Upper lobe of left lung (tissue), 4 donors: ENCODE data around the gene ZACN.
A peak's percentile ranks its signal among the peaks of the same experiment; 100 is the strongest.

ENCODE experiments used
- POLR2A ChIP-seq, 4 donors: fragments of 450-650 bp; IDR thresholded peaks; one replicate each; pipeline ENCODE4 v1.5.1; 2016 to 2017; ENCODE audit warnings: antibody characterized with exemption in 4 of 4, mild to moderate bottlenecking in 2 of 4
- TF ChIP-seq, protein P1 (sequence below), 6 experiments: fragments of 450-650 bp in 4 of 6; fragments of 200-600 bp in 2 of 6; sonication (generic) in 2 of 6; IDR thresholded peaks; one replicate each; pipeline ENCODE4 v1.5.1; 2016 to 2019; ENCODE audit warnings: antibody characterized with exemption in 6 of 6

GRCh38 chr17:76056882-76057281 lies 22.1 kb upstream of the ZACN start:
- TF ChIP-seq, protein P1, sequence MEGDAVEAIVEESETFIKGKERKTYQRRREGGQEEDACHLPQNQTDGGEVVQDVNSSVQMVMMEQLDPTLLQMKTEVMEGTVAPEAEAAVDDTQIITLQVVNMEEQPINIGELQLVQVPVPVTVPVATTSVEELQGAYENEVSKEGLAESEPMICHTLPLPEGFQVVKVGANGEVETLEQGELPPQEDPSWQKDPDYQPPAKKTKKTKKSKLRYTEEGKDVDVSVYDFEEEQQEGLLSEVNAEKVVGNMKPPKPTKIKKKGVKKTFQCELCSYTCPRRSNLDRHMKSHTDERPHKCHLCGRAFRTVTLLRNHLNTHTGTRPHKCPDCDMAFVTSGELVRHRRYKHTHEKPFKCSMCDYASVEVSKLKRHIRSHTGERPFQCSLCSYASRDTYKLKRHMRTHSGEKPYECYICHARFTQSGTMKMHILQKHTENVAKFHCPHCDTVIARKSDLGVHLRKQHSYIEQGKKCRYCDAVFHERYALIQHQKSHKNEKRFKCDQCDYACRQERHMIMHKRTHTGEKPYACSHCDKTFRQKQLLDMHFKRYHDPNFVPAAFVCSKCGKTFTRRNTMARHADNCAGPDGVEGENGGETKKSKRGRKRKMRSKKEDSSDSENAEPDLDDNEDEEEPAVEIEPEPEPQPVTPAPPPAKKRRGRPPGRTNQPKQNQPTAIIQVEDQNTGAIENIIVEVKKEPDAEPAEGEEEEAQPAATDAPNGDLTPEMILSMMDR (IDR thresholded peaks at IDR 0.05): peak in 2 of 6 experiments; percentile 36 to 37
- no peak for TF ChIP-seq POLR2A (IDR thresholded peaks at IDR 0.05)
